GM18867 (cell line): ENCODE results near the gene TFEB.

Experiments
- ATAC-seq: cut with Tn5 transposase; IDR thresholded peaks from one replicate; pipeline ENCODE4 v1.9.1; 2021; ENCODE audit warnings: mild to moderate bottlenecking, moderate library complexity; ENCODE audit not compliant: unreplicated experiment

TFEB gene

GRCh38 chr6:41735427-41736185 lies at the start of gene TFEB:
Gene TFEB (minus strand): TSS chr6:41735608. CDS start chr6:41691213, 44,395 bp downstream.
- ATAC-seq: peak; percentile 48

- no peak for ATAC-seq
Measured at GRCh38 chr6:41784581-41785171, 49.3 kb upstream of the TFEB start.

GRCh38 chr6:41783106-41783780 lies 47.8 kb upstream of the TFEB start:
- ATAC-seq: no peak

- no peak for ATAC-seq
Measured at GRCh38 chr6:41781366-41781730, 45.9 kb upstream of the TFEB start.

GRCh38 chr6:41780551-41781365 lies 45.4 kb upstream of the TFEB start, which contains the start of gene PRICKLE4:
Gene PRICKLE4 (plus strand): TSS chr6:41780782. CDS start chr6:41783474, 2,692 bp downstream.
- ATAC-seq: no peak

GRCh38 chr6:41779788-41780550 lies 44.6 kb upstream of the TFEB start, which contains the start of gene FRS3:
Gene FRS3 (minus strand): TSS chr6:41779900. CDS start chr6:41776987, 2,913 bp downstream.
- peak; percentile 94 for ATAC-seq

- ATAC-seq: no peak
Measured at GRCh38 chr6:41779336-41779735, 43.9 kb upstream of the TFEB start.

- no peak for ATAC-seq
Measured at GRCh38 chr6:41778895-41779294, 43.5 kb upstream of the TFEB start.

- ATAC-seq: no peak
Measured at GRCh38 chr6:41777551-41778285, 42.3 kb upstream of the TFEB start.

GRCh38 chr6:41775293-41775882 lies 40.0 kb upstream of the TFEB start:
- ATAC-seq: no peak

GRCh38 chr6:41774841-41775240 lies 39.4 kb upstream of the TFEB start:
- no peak for ATAC-seq

- no peak for ATAC-seq
Measured at GRCh38 chr6:41771058-41771983, 35.9 kb upstream of the TFEB start.

- ATAC-seq: no peak
Measured at GRCh38 chr6:41770381-41771057, 35.1 kb upstream of the TFEB start.

GRCh38 chr6:41769376-41769775 lies 34.0 kb upstream of the TFEB start:
- no peak for ATAC-seq

- ATAC-seq: no peak
Measured at GRCh38 chr6:41768545-41769308, 33.3 kb upstream of the TFEB start.

- no peak for ATAC-seq
Measured at GRCh38 chr6:41767112-41767833, 31.9 kb upstream of the TFEB start.
